H1 (cell line): ENCODE data around the gene PRR4. TPM values are rescaled to one million over a fixed set of nuclear protein-coding genes. Genes with fewer than 3 reads are reported as not detected.

Experiments used
- CTCF ChIA-PET: fragments of 300-600 bp; sonication (Branson Sonifier 250); formaldehyde crosslinking; loops from one replicate; lab custom pipeline; 2021; ENCODE audit not compliant: partially characterized antibody; lab: Charles Lee
- POLR2A ChIA-PET: fragments of 300-600 bp; sonication (Branson Sonifier 250); formaldehyde crosslinking; loops from one replicate; lab custom pipeline; 2021; ENCODE audit warnings: inconsistent platforms; ENCODE audit not compliant: partially characterized antibody; lab: Charles Lee
- DNase-seq, 2 experiments: peaks; one replicate each; pipeline versions ENCODE4 v3.0.0 to v3.0.0-alpha.2; 2010 to 2022; ENCODE audit warnings: low spot score in 2 of 2, low read depth in 1 of 2, mixed read lengths in 1 of 2
- FAIRE-seq: peaks from 2 replicates; lab custom pipeline; 2011; peaks lifted over from hg19 to GRCh38; lab: Jason Lieb, UNC
- H2AFZ ChIP-seq: 2 replicates; pipeline ENCODE4 v1.8.1; 2012; ENCODE audit warnings: low read length, inconsistent platforms
- H2AK5ac ChIP-seq: 2 replicates; pipeline ENCODE4 v1.6.1; 2013; ENCODE audit warnings: low read depth, low read length
- H2BK120ac ChIP-seq: replicated peaks from 2 replicates; pipeline ENCODE3; 2013; ENCODE audit warnings: low read depth, low read length, inconsistent platforms
- H2BK12ac ChIP-seq: 2 replicates; pipeline ENCODE4 v1.6.1; 2013; ENCODE audit warnings: low read depth, low read length
- H2BK15ac ChIP-seq: 2 replicates; pipeline ENCODE4 v1.6.1; 2013; ENCODE audit warnings: low read length
- H2BK20ac ChIP-seq: 2 replicates; pipeline ENCODE4 v1.6.1; 2013; ENCODE audit warnings: low read length
- H2BK5ac ChIP-seq: 2 replicates; pipeline ENCODE4 v1.6.1; 2013; ENCODE audit warnings: low read depth, low read length
- H3K14ac ChIP-seq: 2 replicates; pipeline ENCODE4 v1.6.1; 2013; ENCODE audit warnings: inconsistent platforms; ENCODE audit not compliant: insufficient read length
- H3K18ac ChIP-seq: 2 replicates; pipeline ENCODE4 v1.6.1; 2013; ENCODE audit warnings: low read length; ENCODE audit errors: extremely low read depth
- H3K23ac ChIP-seq: 2 replicates; pipeline ENCODE4 v1.6.1; 2013; ENCODE audit warnings: inconsistent platforms; ENCODE audit not compliant: insufficient read length
- H3K23me2 ChIP-seq: 2 replicates; pipeline ENCODE4 v1.6.1; 2013; ENCODE audit warnings: low read depth, low read length
- H3K27ac ChIP-seq: 2 replicates; pipeline ENCODE4 v1.6.1; 2011; ENCODE audit warnings: low read depth, low read length, inconsistent platforms
- H3K27me3 ChIP-seq, 4 experiments: replicated peaks in 1 of 4; 1 replicate in 1 of 4; 2 replicates in 3 of 4; pipeline versions ENCODE4 v1.6.1 to v1.8.1; 2011 to 2013; ENCODE audit warnings: low read length in 3 of 4, mild to moderate bottlenecking in 3 of 4, inconsistent platforms in 2 of 4, mixed read lengths in 2 of 4, moderate library complexity in 1 of 4; ENCODE audit not compliant: control insufficient read depth in 3 of 4, insufficient read depth in 3 of 4; ENCODE audit errors: extremely low read depth in 1 of 4
- H3K36me3 ChIP-seq, 4 experiments: 2 replicates each; pipeline versions ENCODE4 v1.6.1 to v1.8.1; 2011 to 2013; ENCODE audit warnings: mild to moderate bottlenecking in 4 of 4, low read length in 3 of 4, moderate library complexity in 2 of 4, control low read depth in 1 of 4, inconsistent platforms in 1 of 4; ENCODE audit not compliant: insufficient read depth in 4 of 4, control insufficient read depth in 2 of 4
- H3K4ac ChIP-seq: replicated peaks from 2 replicates; pipeline ENCODE3; 2013; ENCODE audit warnings: low read length, low read depth, mixed read lengths, inconsistent platforms; ENCODE audit not compliant: insufficient read length
- H3K4me1 ChIP-seq, 4 experiments: replicated peaks in 1 of 4; 1 replicate in 1 of 4; 2 replicates in 3 of 4; pipeline versions ENCODE4 v1.6.1 to v1.8.1; 2011 to 2013; ENCODE audit warnings: low read length in 3 of 4, inconsistent platforms in 2 of 4, mixed read lengths in 1 of 4; ENCODE audit not compliant: insufficient read depth in 4 of 4, control insufficient read depth in 3 of 4
- H3K4me2 ChIP-seq, 2 experiments: 2 replicates each; pipeline versions ENCODE4 v1.6.1 to v1.8.1; 2011 to 2013; ENCODE audit warnings: low read depth in 2 of 2, low read length in 2 of 2, control low read depth in 1 of 2, inconsistent platforms in 1 of 2, mild to moderate bottlenecking in 1 of 2; ENCODE audit not compliant: insufficient read depth in 1 of 2
- H3K4me3 ChIP-seq, 4 experiments: fragments of 200-600, 300-600 bp in 1 of 4; sonication (generic), shearing (Covaris generic), sonication (Bioruptor Twin) in 1 of 4; 2 replicates each; pipeline versions ENCODE4 v1.5.1 to v1.8.1; 2011 to 2016; ENCODE audit warnings: low read length in 4 of 4, low read depth in 3 of 4, control low read depth in 2 of 4, inconsistent platforms in 2 of 4, mild to moderate bottlenecking in 2 of 4, mixed read lengths in 1 of 4, moderate library complexity in 1 of 4; ENCODE audit not compliant: insufficient read depth in 2 of 4; ENCODE audit errors: extremely low read depth in 1 of 4
- H3K56ac ChIP-seq: replicated peaks from 2 replicates; pipeline ENCODE3; 2013; ENCODE audit warnings: low read depth, mild to moderate bottlenecking, mixed read lengths, low read length, inconsistent platforms; ENCODE audit not compliant: insufficient read length
- H3K79me1 ChIP-seq: 2 replicates; pipeline ENCODE4 v1.6.1; 2013; ENCODE audit warnings: low read depth, low read length, control low read depth
- H3K79me2 ChIP-seq, 2 experiments: 2 replicates each; pipeline versions ENCODE4 v1.6.1 to v1.8.1; 2012 to 2013; ENCODE audit warnings: low read length in 2 of 2, mild to moderate bottlenecking in 2 of 2, inconsistent platforms in 1 of 2; ENCODE audit not compliant: insufficient read depth in 2 of 2, control insufficient read depth in 1 of 2
- H3K9ac ChIP-seq, 4 experiments: replicated peaks in 1 of 4; 1 replicate in 1 of 4; 2 replicates in 3 of 4; pipeline versions ENCODE4 v1.6.1 to v1.8.1; 2011 to 2013; ENCODE audit warnings: low read depth in 3 of 4, low read length in 3 of 4, control low read depth in 2 of 4, mild to moderate bottlenecking in 2 of 4, moderate library complexity in 2 of 4, inconsistent platforms in 1 of 4; ENCODE audit errors: extremely low read depth in 1 of 4
- H3K9me3 ChIP-seq, 2 experiments: 2 replicates each; pipeline versions ENCODE4 v1.6.1 to v1.8.1; 2012 to 2013; ENCODE audit warnings: mild to moderate bottlenecking in 2 of 2, moderate library complexity in 2 of 2, control low read depth in 1 of 2, inconsistent platforms in 1 of 2, low read depth in 1 of 2, low read length in 1 of 2, mixed read lengths in 1 of 2; ENCODE audit not compliant: insufficient read depth in 2 of 2
- H4K20me1 ChIP-seq, 2 experiments: replicated peaks in 1 of 2; 2 replicates each; pipeline versions ENCODE3 to v1.8.1; 2011 to 2013; ENCODE audit warnings: inconsistent platforms in 2 of 2, low read length in 2 of 2, mild to moderate bottlenecking in 1 of 2; ENCODE audit not compliant: insufficient read depth in 2 of 2, control insufficient read depth in 1 of 2
- H4K5ac ChIP-seq: 2 replicates; pipeline ENCODE4 v1.6.1; 2013; ENCODE audit warnings: low read length, low read depth, mixed read lengths, inconsistent platforms; ENCODE audit not compliant: insufficient read length
- H4K8ac ChIP-seq: 2 replicates; pipeline ENCODE4 v1.8.0; 2013; ENCODE audit warnings: mild to moderate bottlenecking, moderate library complexity, low read length, inconsistent platforms; ENCODE audit not compliant: insufficient read depth; ENCODE audit errors: extremely low read depth
- H4K91ac ChIP-seq: replicated peaks from 2 replicates; pipeline ENCODE3; 2013; ENCODE audit warnings: low read length, mixed read lengths, inconsistent platforms; ENCODE audit not compliant: insufficient read length
- ASH2L ChIP-seq: fragments of 200-600, 300-600 bp; sonication (generic); IDR thresholded peaks from one replicate; pipeline ENCODE4 v1.7.1; 2017; ENCODE audit warnings: low read length
- CBX8 ChIP-seq: fragments of 300-800, 300-1000 bp; sonication (generic); IDR thresholded peaks from 2 replicates; pipeline ENCODE4 v1.7.1; 2016; ENCODE audit warnings: low read depth, low read length, borderline replicate concordance
- FOSL1 ChIP-seq: IDR thresholded peaks from 2 replicates; pipeline ENCODE4 v1.6.1; 2011; ENCODE audit warnings: mild to moderate bottlenecking, low read depth, low read length, moderate library complexity; ENCODE audit not compliant: insufficient read depth
- KDM1A ChIP-seq: fragments of 200-600, 300-600 bp; sonication (generic); IDR thresholded peaks from 2 replicates; pipeline ENCODE4 v1.7.1; 2016; ENCODE audit warnings: mild to moderate bottlenecking, low read length, borderline replicate concordance
- KDM5A ChIP-seq: fragments of 200-600 bp; IDR thresholded peaks from 2 replicates; pipeline ENCODE4 v1.7.1; 2012; ENCODE audit warnings: mild to moderate bottlenecking, low read length, inconsistent platforms, mixed read lengths
- MAX ChIP-seq: IDR thresholded peaks from 2 replicates; pipeline ENCODE4 v1.6.1; 2012; ENCODE audit warnings: inconsistent platforms
- NRF1 ChIP-seq: IDR thresholded peaks from 2 replicates; pipeline ENCODE4 v1.6.1; 2011; ENCODE audit warnings: mild to moderate bottlenecking, low read depth, low read length, improper control_type of control experiment
- RAD21 ChIP-seq, 2 experiments: IDR thresholded peaks in 1 of 2; conservative IDR thresholded peaks in 1 of 2; 2 replicates each; pipeline ENCODE4 v1.6.1; 2011; ENCODE audit warnings: low read depth in 2 of 2, low read length in 2 of 2, improper control_type of control experiment in 1 of 2, inconsistent platforms in 1 of 2, mild to moderate bottlenecking in 1 of 2, moderate library complexity in 1 of 2
- RBBP5 ChIP-seq: IDR thresholded peaks from 2 replicates; pipeline ENCODE4 v1.7.1; 2012; ENCODE audit warnings: low read depth, mild to moderate bottlenecking, inconsistent platforms, low read length, moderate library complexity, borderline replicate concordance
- RNF2 ChIP-seq: fragments of 200-900, 300-1000 bp; sonication (generic); IDR thresholded peaks from 2 replicates; pipeline ENCODE4 v1.7.1; 2016; ENCODE audit warnings: borderline replicate concordance, low read depth, mild to moderate bottlenecking, antibody characterized with exemption, low read length; ENCODE audit not compliant: poor library complexity, severe bottlenecking; ENCODE audit errors: missing control alignments
- SP2 ChIP-seq: IDR thresholded peaks from 2 replicates; pipeline ENCODE4 v1.6.1; 2012; ENCODE audit warnings: mild to moderate bottlenecking, low read length, inconsistent platforms
- TAF1 ChIP-seq: IDR thresholded peaks from 2 replicates; pipeline ENCODE4 v1.6.1; 2011; ENCODE audit warnings: mild to moderate bottlenecking, low read depth, low read length
- WGBS, 2 experiments: shearing (Covaris generic) in 1 of 2; methylation state at CpG; one replicate each; pipeline versions ENCODE4 v1.1.6 to v1.1.7; 2013 to 2015; ENCODE audit warnings: low lambda C conversion rate in 2 of 2, mixed read lengths in 2 of 2, inconsistent platforms in 1 of 2, low coverage in 1 of 2, missing lambda C conversion rate in 1 of 2; ENCODE audit not compliant: insufficient replicate concordance in 2 of 2, insufficient coverage in 1 of 2, insufficient read length in 1 of 2; ENCODE audit errors: extremely low coverage in 1 of 2, missing lambda C conversion rate in 1 of 2; 5-methylcytosine and 5-hydroxymethylcytosine counted together
- polyA plus RNA-seq, 7 experiments: library from polyadenylated mRNA; depleted of rRNA in 3 of 7; stranded (reverse) in 5 of 7; unstranded in 2 of 7; fragments of >200 nt in 5 of 7; fragments of 200-250 nt in 2 of 7; gene quantifications; 1 replicate in 5 of 7; 2 replicates in 1 of 7; 4 replicates in 1 of 7; pipeline versions ENCODE4 v1.2.1 to v1.2.3, GENCODE V29; 2011 to 2013; ENCODE audit warnings: missing spikeins in 2 of 7, mixed read lengths in 2 of 7
- total RNA-seq: library from RNA; stranded (reverse); fragmentation: NEBNext Ultra II Directional; extraction: Animal tissue kit (Norgen Biotek cat#: 25700); gene quantifications from 2 replicates; pipeline ENCODE4 v1.2.1, GENCODE V29; 2021

PRR4 gene
- total and polyA plus RNA-seq, 2 of the 8 experiments (the other 6 are each of a cell fraction or from before 2014, with no cell fraction given), result 11.2 TPM; not detected in 1

- DNase-seq, result no peak
- no peak overlapping the region for H3K14ac ChIP-seq
- no peak for TF ChIP-seq TAF1
- no peak for TF ChIP-seq RNF2
- no peak for TF ChIP-seq MAX
- no peak for TF ChIP-seq CBX8
- no peak for TF ChIP-seq NRF1
- no peak for TF ChIP-seq RBBP5
- no peak for TF ChIP-seq KDM1A
- TF ChIP-seq KDM5A, result no peak
- TF ChIP-seq ASH2L, result no peak
- no peak for TF ChIP-seq FOSL1
- TF ChIP-seq RAD21 (IDR thresholded peaks at IDR 0.05 in 1 of 2, conservative IDR thresholded peaks at IDR 0.05 in 1 of 2; ENCODE audit: low read depth in 2 of 2, low read length in 2 of 2), result no peak
- TF ChIP-seq SP2, result no peak
- TF ChIP-seq, all 59 proteins: peak for 0
- Histone ChIP-seq H3K56ac (no peak overlapping the region), H2BK5ac (no peak overlapping the region), H3K79me1 (no peaks in the 10 kb centered on the region), H4K5ac (no peak overlapping the region), H3K23me2 (no peaks in the 10 kb centered on the region), H2BK120ac (no peak overlapping the region), H3K4me3 (no peak overlapping the region), H3K9me3 (no peaks in the 10 kb centered on the region), H4K8ac (no peak overlapping the region), H3K18ac (no peak overlapping the region), H3K4ac (no peak overlapping the region), H3K36me3 (no peaks in the 10 kb centered on the region), H3K27me3 (no peaks in the 10 kb centered on the region), H3K79me2 (no peaks in the 10 kb centered on the region), H2BK20ac (no peak overlapping the region), H2AFZ (no peak overlapping the region), H3K23ac (peak overlapping the region; percentile 89), H2AK5ac (no peak overlapping the region), H4K20me1 (no peaks in the 10 kb centered on the region), H2BK12ac (no peak overlapping the region), H3K9ac (no peak overlapping the region), H4K91ac (no peak overlapping the region), H3K4me2 (no peak overlapping the region), H3K27ac (no peak overlapping the region), H2BK15ac (no peak overlapping the region), H3K4me1 (peaks cover 0 to 2% (median 0%) of the 10 kb centered on the region in 4 experiments; a peak in 1 of 7 replicates)
- ChIA-PET POLR2A (no interaction called here), CTCF (no interaction called here)
- WGBS, 2 experiments, result 89% methylated on average over 2 of the region's 2 CpGs; no CpG with 5 or more reads in 1 of the 2 experiments
- FAIRE-seq, result no peak
Observed at GRCh38 chr12:10842862-10843261, 6.4 kb downstream of the PRR4 start.
